GM18909 (cell line): ENCODE measurements around the gene GAD2.

Experiments
- ATAC-seq: cut with Tn5 transposase; IDR thresholded peaks from one replicate; pipeline ENCODE4 v1.9.1; 2021; ENCODE audit warnings: mild to moderate bottlenecking; ENCODE audit not compliant: unreplicated experiment, poor library complexity

GAD2 gene

DNA sequence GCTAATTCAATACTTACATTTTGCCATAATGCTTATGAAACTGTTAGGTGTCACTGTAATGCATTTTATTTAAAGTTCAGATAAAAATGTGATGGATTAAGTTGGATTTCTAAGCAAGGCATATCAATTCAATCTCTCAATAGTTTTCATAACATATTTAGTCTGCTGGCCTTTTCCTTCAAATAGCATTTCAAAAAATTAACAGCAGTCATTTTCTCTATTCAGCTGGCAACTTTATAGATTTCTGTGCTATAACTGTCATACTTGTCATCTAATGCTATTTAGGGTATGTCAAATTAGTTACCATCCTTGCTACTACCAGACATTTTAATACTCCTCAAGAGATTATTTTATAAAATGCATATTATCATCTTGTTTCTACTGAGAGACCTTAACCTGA, 4.3 kb downstream of the GAD2 start:
- no peak for ATAC-seq

DNA sequence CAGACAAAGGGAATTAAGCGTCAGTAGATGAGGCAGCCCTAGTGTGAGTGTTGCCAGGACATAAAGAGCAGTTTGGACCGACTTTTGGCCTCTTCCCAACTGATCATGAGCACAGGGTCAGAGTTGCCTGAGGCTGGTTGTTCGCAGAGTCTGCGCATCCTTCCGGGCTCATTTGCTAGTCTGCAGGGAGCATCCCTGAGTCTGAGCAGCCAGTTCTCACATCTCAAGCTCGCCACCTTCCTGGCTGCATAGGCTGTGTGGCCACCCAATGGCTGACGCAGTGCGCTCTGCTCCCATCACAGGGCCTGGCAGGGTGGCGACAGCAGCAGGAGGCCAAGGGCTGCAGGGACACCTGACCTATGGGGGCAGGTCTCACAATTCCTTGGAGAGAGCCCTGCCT, 5.0 kb downstream of the GAD2 start:
- no peak for ATAC-seq

DNA sequence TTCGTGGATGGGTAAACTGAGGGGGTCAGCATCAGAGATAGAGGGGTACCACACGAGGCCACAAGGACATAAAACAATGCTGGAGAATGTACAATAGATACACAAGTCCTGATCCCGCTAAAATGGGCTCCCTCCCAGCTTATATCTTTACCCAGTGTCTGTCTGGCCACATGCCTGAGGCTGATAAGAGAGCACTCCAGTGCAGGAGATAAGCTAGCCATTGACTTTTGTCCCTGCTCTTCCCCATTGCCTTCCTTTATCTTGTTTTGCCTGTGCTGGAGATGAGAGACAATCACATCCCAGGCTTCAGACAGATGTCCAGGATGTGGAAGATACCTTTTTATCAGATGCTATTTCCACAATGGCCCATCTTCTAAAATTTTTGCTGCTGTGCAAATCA, 6.0 kb downstream of the GAD2 start:
- no peak for ATAC-seq

DNA sequence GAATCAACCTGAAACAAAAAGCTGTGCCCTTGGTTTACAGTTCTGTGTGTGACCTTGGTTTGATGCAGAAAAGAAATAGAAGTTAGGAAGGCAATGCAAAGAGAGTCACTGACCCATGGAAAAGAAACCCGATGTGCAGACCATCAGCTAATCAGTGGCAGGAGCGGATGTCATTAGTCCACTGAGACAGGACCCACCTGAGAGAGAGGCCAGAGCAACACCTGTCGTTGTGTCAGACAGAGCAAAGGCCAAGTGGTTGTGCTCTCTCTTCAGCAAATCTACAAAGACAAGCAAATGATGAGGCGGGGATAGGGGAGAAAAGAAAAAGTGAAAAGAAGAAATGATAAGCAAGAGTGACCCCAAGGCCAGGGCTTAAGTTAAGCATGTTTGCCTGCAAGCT, 8.7 kb downstream of the GAD2 start:
- no peak for ATAC-seq

DNA sequence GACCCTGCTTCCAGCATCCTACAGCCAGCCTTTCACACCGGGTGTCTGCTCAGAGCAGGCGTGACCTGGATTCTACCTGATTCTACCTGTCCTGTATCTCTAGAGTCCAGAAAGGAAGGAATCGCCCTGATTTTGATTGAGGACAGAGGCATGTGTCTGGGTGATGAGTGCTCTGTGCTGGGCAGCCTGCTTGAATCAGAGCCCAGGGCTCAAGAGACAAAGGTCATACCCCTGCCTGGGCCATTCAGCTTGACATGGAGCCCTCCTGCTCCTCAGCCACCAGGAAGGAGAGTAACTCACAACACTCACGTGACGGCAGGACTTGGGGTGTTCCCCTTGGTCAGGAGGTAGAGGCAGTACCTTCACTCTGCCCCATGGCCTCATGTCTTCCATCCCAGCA, 11.2 kb downstream of the GAD2 start:
- no peak for ATAC-seq

DNA sequence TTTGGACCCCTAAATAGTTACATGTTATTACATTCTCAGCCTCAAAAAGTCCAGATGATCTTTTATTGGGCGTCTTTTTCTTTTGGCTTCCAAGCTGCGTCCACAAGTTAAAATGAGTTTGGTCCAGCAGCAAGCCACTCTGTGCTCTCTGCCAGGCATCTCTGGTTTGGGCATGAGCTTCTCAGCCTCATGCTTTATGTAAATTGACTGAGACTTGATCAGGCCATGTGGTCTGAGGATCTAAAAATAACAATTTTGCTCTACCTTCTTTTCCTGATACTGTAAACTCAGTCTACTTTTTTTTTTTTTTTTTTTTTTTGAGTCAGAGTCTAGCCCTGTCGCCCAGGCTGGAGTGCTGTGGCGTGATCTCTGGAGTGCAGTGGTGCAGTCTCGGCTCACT, 15.6 kb downstream of the GAD2 start:
- no peak for ATAC-seq

DNA sequence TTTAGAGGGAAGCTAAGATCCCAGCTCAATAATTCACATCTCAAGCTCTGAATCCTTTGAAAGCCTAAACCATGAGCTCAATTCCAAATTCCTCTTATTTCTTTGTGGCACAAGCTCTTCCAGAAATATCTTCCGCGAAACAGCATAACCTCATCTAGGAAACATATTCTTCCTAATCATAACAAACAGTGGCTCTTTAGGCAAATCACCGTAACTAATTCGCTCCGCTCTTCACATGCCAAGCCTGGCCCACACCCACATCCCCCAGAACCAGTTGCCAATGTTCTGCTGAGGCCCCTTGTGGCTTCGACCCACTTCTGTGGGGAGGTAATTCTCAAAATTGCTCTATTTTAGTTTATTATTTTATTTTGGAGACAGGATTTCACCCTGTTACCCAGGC, 19.2 kb downstream of the GAD2 start:
- ATAC-seq: no peak

DNA sequence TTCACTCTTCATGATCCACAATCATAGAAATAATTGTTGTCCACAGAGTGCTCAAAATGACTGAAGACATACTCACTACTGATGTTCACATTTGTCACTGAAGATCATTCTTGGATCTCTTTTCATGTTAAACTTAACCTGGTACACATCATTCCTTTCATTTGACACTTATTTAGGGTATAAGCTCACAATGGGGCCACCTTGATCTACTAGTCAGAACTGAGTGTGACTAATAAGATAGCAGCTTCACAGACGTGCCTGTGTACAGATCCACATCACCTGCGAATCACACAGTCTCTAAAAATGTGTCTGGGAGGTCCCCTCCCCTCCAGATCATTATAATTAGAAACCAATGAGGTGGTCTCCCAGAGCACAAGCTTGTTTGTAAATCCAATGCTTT, 21.8 kb downstream of the GAD2 start:
- ATAC-seq: no peak

DNA sequence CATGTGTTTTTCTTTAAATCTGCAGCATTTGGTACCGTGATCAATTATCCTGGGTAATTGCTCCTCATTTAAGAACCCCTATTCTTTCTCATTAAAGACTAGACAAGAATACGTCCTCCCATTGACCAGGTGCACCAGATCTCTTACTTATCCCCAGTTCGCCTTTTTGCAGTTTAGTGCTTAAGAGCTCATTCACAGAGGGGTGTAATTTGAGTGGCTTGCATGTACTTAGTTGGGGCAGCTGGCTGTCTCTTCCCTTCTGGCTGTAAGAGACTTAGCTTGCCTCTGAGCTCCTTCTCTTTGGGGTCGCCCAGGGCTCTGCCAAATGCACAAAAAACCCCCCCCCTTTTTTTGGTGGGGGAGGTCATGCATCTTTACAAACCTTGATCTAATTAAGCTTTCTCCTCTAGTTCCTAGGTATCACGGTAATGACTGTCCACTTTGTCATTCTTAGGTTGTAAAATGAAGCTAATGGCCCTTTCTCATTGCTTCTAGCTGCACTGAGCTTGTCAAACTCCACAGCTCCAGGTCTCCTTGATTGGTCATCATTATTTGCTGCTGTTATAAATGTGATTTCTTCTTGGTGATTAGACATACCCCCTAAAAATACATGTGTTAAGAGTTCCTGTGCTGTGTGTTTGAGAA, 26.3 kb downstream of the GAD2 start:
- no peak for ATAC-seq

DNA sequence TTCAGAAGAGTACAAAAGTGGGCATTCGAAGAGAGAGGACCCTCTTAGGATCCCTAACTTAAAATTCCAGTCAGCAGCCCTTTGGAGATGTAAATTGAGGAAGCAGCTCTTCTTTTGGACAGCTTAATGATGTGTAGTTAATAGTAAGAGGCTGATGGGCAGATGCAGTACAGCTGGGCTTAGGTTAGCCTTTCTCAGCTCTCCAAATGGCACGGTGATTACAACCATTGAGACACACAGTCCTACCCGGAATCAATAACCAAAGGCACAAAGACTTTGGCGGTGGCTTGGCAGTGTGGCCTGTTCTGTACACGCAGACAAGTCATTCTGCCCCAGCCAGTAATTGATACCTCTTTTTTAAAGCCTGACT, 26.8 kb downstream of the GAD2 start:
- ATAC-seq: no peak

DNA sequence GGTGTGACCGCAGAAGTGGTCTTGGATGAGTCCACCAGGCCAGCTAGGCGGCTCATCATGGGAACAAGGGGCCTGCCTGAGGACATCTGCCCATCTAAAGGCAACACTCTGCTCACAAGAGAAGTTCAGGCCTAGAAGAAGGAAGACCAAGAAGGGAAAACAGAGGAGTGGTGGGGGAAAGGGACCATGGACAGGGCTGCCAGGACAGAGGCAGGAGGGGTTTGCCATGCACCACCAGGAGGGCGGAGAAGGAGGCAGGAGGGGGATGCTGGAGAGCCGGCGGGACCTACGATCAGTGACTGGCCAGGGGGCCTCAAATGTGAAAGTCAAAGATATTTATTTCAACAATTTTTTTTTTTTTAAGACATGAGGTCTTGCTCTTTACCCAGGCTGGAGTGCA, 33.1 kb downstream of the GAD2 start:
- no peak for ATAC-seq

DNA sequence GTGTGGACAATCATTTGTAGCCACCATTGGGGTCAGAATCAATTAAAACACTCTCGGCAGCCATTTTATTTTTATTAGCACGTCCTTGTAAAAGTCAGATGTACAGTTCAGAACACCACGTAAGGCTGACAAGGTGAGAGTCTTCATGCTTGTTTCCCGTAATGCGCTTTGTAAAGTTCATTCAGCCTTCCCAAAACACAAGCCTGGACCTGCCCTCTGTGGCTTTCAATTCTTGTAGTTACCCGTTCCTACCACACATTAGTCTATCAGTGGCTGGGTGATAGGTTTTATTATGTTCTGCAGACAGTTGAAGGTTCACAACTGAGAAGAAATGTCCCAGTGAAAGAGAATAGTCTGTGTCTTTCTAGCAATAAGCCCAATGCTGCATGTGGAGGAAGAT, 35.4 kb downstream of the GAD2 start:
- no peak for ATAC-seq

DNA sequence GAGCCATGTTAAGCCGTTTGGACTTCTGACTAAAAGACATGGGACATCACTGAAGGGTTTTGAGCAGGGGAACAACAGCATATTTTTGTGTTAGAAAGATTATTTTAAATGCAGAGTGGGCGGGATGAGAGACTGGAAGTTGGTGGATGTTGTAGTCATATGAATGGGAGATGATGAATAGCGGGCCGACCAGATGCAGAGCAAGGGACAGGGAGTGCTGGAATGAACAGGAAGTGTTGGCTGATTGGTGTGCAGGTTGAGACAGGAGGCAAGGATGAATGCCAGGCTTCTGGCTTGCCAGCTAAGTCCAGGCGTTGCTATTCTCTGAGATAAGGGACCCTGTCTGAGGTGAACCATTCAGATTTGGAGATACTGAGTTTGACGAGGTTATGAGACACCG, 38.0 kb downstream of the GAD2 start:
- no peak for ATAC-seq

DNA sequence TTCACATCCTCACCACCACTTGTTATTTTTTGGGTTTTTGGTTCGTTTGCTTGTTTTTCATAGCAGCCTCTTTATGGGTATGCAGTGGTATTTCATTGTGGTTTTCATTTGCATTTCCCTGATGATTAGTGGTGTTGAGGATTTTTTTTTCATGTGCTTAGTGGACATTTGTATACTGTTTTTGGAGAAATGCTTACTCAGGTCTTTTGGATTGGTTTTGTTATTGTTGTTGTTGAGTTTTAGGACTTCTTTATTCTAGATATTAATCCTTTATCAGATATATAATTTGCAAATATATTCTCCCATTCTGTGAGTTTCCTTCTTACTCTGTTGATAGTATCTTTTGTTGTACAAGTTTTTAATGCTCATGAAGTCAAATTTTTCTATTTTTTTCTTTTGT, 42.8 kb downstream of the GAD2 start:
- no peak for ATAC-seq

DNA sequence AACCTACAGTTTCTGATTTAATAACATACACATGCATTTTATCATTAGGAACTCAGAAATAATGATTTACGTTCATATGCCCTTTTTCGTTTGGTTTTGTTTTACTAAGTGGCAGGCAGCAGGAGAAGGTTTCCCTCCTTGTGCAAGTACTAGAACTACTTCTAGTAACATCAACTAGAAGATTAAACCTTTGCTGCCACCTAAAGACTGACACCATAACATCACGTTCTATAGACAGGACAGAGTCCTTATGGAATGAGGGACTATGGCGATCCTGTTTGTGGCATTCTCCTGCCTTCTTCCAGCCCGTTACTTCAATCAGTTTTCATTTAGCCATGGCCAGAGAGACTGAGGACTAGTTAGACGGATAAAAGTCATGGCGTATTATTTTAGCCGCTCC, 53.2 kb downstream of the GAD2 start:
- ATAC-seq: no peak

DNA sequence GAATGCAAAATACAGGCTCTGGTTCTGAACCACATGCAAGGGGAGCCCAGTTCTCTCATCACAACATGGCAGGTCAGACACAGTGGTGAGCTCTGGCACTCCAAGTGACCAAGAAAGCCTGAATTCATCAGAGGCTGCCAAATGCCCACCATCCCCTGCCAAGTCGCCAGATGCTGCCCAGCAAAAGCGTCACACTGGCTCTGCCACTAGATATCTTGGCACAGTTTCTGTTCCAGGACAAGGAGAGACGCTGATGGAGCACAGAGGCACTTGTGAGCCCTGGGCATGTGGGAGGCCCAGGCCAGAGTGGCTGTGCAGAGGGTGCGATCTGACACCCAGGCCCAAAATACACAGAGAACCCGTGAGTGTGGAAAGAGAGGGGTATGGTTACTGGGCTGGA, 57.8 kb downstream of the GAD2 start:
- ATAC-seq: no peak

DNA sequence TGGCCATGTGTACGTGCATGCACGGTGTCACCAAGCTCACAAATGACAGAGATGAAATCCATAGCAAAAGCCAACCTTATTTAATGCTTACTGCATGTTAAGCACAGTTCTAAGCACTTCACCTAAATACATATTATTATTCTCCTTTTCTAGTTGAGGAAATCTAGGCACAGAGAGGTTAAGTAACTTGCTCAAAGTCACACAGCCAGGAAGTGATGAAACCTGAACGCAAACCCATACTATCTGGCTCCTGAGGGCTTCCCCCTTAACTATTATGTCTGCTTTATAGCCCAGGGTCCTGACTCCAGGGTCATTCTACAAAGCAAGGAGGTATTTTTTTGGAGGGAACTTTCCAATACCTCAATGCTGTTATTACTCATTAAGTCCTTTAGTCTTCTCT, 61.7 kb downstream of the GAD2 start:
- no peak for ATAC-seq

DNA sequence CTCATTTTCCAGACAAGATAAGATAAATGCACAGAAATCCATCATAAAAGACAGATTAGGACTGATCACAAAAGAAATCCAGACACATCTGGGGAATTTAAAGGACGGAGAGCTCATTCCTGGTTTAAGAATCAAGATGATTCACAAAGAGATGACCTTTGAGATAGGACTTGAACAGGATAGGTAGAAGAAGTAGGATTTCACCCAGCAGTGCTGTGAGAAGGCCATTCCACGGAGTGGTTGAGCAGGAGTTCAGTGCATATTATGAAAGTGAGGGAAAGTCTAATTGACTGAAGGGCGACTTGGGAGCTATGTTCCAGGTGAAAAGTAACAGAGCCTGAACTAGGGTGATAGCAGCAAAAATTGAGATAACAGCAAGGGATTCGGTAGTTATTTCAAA, 73.7 kb downstream of the GAD2 start:
- ATAC-seq: no peak

DNA sequence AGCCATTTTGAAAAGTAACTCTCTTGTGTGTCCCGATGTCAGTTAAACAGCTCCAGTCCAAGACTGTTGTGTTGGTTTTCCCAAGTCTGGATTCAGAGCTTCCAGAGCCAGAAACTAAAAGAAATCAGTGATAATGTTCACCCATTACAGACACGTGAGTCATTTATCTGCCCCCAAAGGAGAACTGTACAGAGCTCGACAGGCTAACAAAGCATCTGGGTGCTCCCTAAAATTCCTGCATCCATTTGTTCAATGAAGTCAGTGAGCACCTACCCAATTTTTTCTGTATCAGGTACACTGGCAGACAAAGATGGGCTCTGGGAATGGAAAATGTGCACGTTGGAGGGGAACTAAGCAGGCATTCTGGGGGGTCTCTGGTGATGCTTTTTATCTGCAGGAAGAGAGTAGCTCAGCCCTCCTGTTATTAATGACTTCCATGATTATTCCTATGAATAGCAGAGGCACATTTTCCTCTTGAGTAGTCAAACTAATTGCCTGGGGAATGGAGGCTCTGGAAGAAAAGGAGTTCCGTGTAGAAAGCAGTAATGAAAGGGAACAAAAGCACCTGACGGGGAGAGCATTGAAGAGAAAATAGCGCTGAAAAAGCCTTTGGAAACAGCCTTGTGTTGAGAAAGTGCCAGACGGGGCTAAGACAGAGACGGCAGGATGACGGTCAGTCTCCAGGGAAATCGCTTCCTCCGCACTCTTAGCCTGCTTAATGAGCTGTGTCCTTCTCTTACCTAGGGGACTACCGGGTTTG, 75.3 kb downstream of the GAD2 start:
- ATAC-seq: no peak

DNA sequence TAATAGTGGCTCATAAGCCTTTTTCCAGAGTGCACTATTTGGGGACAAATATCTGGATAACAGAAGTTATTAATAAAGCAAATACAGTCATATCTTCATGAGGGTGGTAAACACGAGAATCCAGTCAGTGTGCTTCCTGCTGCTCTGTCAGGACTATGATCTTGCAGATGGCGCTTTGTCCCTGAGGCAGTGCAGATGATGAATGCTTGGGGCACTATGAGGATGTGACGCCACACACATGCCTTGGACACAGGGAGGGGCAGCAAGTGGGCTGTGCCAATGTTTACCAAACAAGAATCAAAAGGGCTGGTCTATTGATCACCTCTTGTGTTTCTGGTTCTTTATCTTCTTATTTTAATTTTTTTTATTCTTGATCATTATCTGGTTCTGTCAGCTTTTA, 79.8 kb downstream of the GAD2 start:
- ATAC-seq: no peak

DNA sequence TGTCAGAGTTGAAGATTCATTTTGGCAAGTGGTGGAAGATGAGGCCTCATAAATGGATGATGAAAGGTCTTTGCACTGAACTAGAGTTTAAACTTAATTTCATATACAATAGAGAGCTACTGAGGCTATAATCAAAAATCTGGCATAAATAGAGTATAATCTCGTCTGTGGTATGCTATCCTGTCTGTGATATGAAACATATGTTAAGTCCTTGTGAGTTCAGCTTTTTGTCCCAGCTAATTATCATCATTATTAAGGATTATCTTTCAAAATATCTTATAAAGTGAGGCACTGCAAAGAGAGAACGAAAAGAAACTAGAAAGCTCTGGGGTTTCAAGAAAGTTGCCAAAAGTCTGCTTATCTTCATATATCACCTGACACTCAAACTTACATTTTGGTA, 83.4 kb downstream of the GAD2 start:
- ATAC-seq: no peak

DNA sequence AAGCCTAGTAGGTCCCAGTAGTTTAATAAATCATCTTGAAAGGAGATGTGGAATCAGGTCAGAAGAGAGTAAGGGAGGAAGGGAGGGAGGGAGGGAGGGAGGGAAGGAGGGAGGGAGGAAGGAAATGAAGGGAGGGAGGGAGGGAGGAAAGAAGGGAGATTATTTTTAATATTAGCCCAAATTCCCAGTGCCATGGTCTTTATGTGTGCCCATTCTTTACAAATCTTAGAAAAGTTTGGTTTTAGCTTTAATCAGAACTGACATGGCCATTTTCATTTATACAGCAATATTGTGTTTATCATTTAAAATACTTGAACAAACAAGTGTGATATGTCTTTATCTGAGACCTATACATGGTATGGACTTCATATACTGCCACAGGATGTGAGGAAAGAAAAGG, 86.8 kb downstream of the GAD2 start:
- no peak for ATAC-seq
